ENCODE data around the gene LPIN3. TPM values are rescaled to one million over a fixed set of nuclear protein-coding genes. Genes with fewer than 3 reads are reported as not detected.

LPIN3 gene
- total and polyA plus RNA-seq, 2 of the 8 experiments (the other 6 are each of a cell fraction or from before 2014, with no cell fraction given): 3.7 to 3.9 TPM

- H2BK12ac ChIP-seq (ENCODE audit: low read depth, low read length): no peak overlapping the region
- no peak overlapping the region for H2BK20ac ChIP-seq (ENCODE audit: low read length)
- H3K4me1 ChIP-seq (replicated peaks in 1 of 4; ENCODE audit: control insufficient read depth in 3 of 4, insufficient read depth in 4 of 4, low read length in 3 of 4): peaks cover 0 to 5% (median 0%) of the 10 kb centered on the region in 4 experiments; a peak in 3 of 7 replicates
- no peaks in the 10 kb centered on the region for H3K79me1 ChIP-seq (ENCODE audit: low read depth, low read length)
- H2AK5ac ChIP-seq (ENCODE audit: low read depth, low read length): no peak overlapping the region
- H4K20me1 ChIP-seq (replicated peaks in 1 of 2; ENCODE audit: control insufficient read depth in 1 of 2, insufficient read depth in 2 of 2, low read length in 2 of 2): no peaks in the 10 kb centered on the region
- no peak overlapping the region for H3K4ac ChIP-seq (replicated peaks; ENCODE audit: insufficient read length, low read depth, low read length)
- no peak overlapping the region for H4K91ac ChIP-seq (replicated peaks; ENCODE audit: insufficient read length, low read length)
- H3K4me2 ChIP-seq (ENCODE audit: insufficient read depth in 1 of 2, low read depth in 2 of 2, low read length in 2 of 2): no peak overlapping the region
- no peak overlapping the region for H2BK5ac ChIP-seq (ENCODE audit: low read depth, low read length)
- no peak overlapping the region for H3K14ac ChIP-seq (ENCODE audit: insufficient read length)
- no peak overlapping the region for H2BK15ac ChIP-seq (ENCODE audit: low read length)
- WGBS, 2 experiments (ENCODE audit: extremely low coverage in 1 of 2, insufficient coverage in 1 of 2, insufficient read length in 1 of 2, insufficient replicate concordance in 2 of 2, low coverage in 1 of 2, low lambda C conversion rate in 2 of 2, missing lambda C conversion rate in 1 of 2): 85% methylated on average over 5 of the region's 5 CpGs; no CpG with 5 or more reads in 1 of the 2 experiments
- no peak overlapping the region for H3K18ac ChIP-seq (ENCODE audit: extremely low read depth, low read length)
- ChIA-PET POLR2A (ENCODE audit: partially characterized antibody) (interaction anchor here (1.0 kb wide), 1 partner anchor 168 kb away, joined by 3 read pairs; no protein-coding TSS in a partner anchor), CTCF (ENCODE audit: partially characterized antibody) (interaction anchor here (1.1 kb wide), 2 partner anchors 56 to 57 kb away, joined by 3 read pairs; no protein-coding TSS in a partner anchor)
- H4K5ac ChIP-seq (ENCODE audit: insufficient read length, low read depth, low read length): no peak overlapping the region
- H3K9me3 ChIP-seq (ENCODE audit: insufficient read depth in 2 of 2, low read depth in 1 of 2, low read length in 1 of 2): no peaks in the 10 kb centered on the region
- TF ChIP-seq ATF3 (IDR thresholded peaks at IDR 0.05; ENCODE audit: insufficient read depth, low read depth, low read length) (no peak), CTCF (IDR thresholded peaks at IDR 0.05; ENCODE audit: control extremely low read depth in 1 of 3, insufficient read depth in 1 of 3, low read depth in 1 of 3, low read length in 3 of 3) (no peak), SP2 (IDR thresholded peaks at IDR 0.05; ENCODE audit: low read length) (no peak)
- no peak for FAIRE-seq
- H4K8ac ChIP-seq (ENCODE audit: extremely low read depth, insufficient read depth, low read length): no peak overlapping the region
- H3K23ac ChIP-seq (ENCODE audit: insufficient read length): no peak overlapping the region
- no peak overlapping the region for H2AFZ ChIP-seq (ENCODE audit: low read length)
- no peak overlapping the region for H3K27ac ChIP-seq (ENCODE audit: low read depth, low read length)
- H3K27me3 ChIP-seq (replicated peaks in 1 of 4; ENCODE audit: control insufficient read depth in 3 of 4, extremely low read depth in 1 of 4, insufficient read depth in 3 of 4, low read length in 3 of 4): no peaks in the 10 kb centered on the region; a peak in 1 of 7 replicates
- H3K56ac ChIP-seq (replicated peaks; ENCODE audit: insufficient read length, low read depth, low read length): no peak overlapping the region
- H2BK120ac ChIP-seq (replicated peaks; ENCODE audit: low read depth, low read length): no peak overlapping the region
- DNase-seq (ENCODE audit: low read depth in 1 of 2, low spot score in 2 of 2): no peak
- H3K9ac ChIP-seq (replicated peaks in 1 of 4; ENCODE audit: extremely low read depth in 1 of 4, low read depth in 3 of 4, low read length in 3 of 4): no peak overlapping the region
- H3K36me3 ChIP-seq (ENCODE audit: control insufficient read depth in 2 of 4, insufficient read depth in 4 of 4, low read length in 3 of 4): no peaks in the 10 kb centered on the region
- H3K4me3 ChIP-seq (ENCODE audit: extremely low read depth in 1 of 4, insufficient read depth in 2 of 4, low read depth in 3 of 4, low read length in 4 of 4): no peak overlapping the region
- H3K79me2 ChIP-seq (ENCODE audit: control insufficient read depth in 1 of 2, insufficient read depth in 2 of 2, low read length in 2 of 2): no peaks in the 10 kb centered on the region
- no peaks in the 10 kb centered on the region; the same call in 1 of the 2 replicates for H3K23me2 ChIP-seq (ENCODE audit: low read depth, low read length)
Observed at GRCh38 chr20:41306061-41306727, 34.4 kb upstream of the LPIN3 start.

Measured in H1 (cell line).